Transverse colon (tissue), 3 donors: ENCODE measurements around the gene ALMS1.

Experiments
- POLR2A ChIP-seq: fragments of 450-650 bp; IDR thresholded peaks from one replicate; pipeline ENCODE4 v1.6.1; 2016; ENCODE audit warnings: antibody characterized with exemption, mild to moderate bottlenecking, moderate library complexity
- TF ChIP-seq, protein P1 (sequence below), 5 experiments: fragments of 200-600 bp in 3 of 5; fragments of 450-650 bp in 2 of 5; sonication (generic) in 3 of 5; IDR thresholded peaks; 1 replicate in 2 of 5; 2 replicates in 3 of 5; pipeline ENCODE4 v1.5.1; 2016 to 2017; ENCODE audit warnings: antibody characterized with exemption in 5 of 5, inconsistent platforms in 3 of 5, mild to moderate bottlenecking in 2 of 5, moderate library complexity in 1 of 5

DNA sequence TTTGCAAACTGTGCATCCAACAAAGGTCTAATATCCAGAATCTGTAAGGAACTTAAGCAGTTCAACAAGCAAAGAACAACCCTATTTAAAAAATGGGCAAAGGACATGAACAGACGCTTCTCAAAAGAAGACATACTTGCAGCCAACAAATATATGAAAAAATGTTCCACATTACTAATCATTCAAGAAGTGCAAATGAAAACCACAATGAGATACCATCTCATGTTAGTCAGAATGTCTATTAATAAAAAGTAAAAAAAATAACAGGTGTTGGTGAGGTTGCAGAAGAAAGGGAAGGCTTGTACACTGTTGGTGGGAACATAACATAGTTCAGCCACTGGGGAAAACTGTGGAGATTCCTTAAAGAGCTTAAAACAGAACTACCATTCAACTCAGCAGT, 130.4 kb downstream of the ALMS1 start:
- TF ChIP-seq, protein P1, sequence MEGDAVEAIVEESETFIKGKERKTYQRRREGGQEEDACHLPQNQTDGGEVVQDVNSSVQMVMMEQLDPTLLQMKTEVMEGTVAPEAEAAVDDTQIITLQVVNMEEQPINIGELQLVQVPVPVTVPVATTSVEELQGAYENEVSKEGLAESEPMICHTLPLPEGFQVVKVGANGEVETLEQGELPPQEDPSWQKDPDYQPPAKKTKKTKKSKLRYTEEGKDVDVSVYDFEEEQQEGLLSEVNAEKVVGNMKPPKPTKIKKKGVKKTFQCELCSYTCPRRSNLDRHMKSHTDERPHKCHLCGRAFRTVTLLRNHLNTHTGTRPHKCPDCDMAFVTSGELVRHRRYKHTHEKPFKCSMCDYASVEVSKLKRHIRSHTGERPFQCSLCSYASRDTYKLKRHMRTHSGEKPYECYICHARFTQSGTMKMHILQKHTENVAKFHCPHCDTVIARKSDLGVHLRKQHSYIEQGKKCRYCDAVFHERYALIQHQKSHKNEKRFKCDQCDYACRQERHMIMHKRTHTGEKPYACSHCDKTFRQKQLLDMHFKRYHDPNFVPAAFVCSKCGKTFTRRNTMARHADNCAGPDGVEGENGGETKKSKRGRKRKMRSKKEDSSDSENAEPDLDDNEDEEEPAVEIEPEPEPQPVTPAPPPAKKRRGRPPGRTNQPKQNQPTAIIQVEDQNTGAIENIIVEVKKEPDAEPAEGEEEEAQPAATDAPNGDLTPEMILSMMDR (IDR thresholded peaks at IDR 0.05) = no peak
- TF ChIP-seq POLR2A = no peak
